Gastrocnemius medialis (tissue), 4 donors: ENCODE data around the gene KRTAP12-3.
"Not testable (repeated sequence)": the region's sequence is repeated elsewhere in the genome, so short reads cannot be mapped to it uniquely, and the experiment has no call there.

Experiments
- POLR2A ChIP-seq, 2 donors: fragments of 450-650 bp; IDR thresholded peaks; one replicate each; pipeline ENCODE4 v1.6.1; 2017; ENCODE audit warnings: antibody characterized with exemption in 2 of 2, mild to moderate bottlenecking in 2 of 2, moderate library complexity in 2 of 2
- TF ChIP-seq, protein P1 (sequence below), 5 experiments: fragments of 450-650 bp in 3 of 5; fragments of 200-600 bp in 2 of 5; sonication (generic) in 2 of 5; IDR thresholded peaks in 4 of 5; conservative IDR thresholded peaks in 1 of 5; 1 replicate in 4 of 5; 2 replicates in 1 of 5; pipeline ENCODE4 v1.5.1; 2016 to 2019; ENCODE audit warnings: antibody characterized with exemption in 5 of 5, mild to moderate bottlenecking in 3 of 5, moderate library complexity in 3 of 5

DNA sequence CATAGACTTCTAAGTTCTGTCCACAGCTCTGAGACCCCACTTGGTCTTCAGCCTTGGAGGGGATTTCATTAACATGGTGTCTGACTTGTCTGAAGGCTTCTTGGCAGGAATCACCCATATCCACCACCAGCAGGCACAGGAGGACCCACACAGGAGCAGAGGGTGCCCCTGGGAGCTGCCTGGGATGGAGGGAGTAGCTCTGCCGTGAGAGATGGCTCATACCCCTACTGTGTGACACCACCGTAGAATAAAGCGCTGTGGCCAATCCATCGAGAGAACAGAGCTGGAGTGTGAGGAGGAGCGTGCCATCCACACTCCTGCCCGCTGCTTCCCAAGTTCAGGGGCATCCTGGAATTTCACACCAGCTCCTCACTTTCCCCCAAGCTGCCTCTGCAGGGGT lies 27.3 kb downstream of the KRTAP12-3 start:
- TF ChIP-seq, protein P1, sequence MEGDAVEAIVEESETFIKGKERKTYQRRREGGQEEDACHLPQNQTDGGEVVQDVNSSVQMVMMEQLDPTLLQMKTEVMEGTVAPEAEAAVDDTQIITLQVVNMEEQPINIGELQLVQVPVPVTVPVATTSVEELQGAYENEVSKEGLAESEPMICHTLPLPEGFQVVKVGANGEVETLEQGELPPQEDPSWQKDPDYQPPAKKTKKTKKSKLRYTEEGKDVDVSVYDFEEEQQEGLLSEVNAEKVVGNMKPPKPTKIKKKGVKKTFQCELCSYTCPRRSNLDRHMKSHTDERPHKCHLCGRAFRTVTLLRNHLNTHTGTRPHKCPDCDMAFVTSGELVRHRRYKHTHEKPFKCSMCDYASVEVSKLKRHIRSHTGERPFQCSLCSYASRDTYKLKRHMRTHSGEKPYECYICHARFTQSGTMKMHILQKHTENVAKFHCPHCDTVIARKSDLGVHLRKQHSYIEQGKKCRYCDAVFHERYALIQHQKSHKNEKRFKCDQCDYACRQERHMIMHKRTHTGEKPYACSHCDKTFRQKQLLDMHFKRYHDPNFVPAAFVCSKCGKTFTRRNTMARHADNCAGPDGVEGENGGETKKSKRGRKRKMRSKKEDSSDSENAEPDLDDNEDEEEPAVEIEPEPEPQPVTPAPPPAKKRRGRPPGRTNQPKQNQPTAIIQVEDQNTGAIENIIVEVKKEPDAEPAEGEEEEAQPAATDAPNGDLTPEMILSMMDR (IDR thresholded peaks at IDR 0.05 in 4 of 5, conservative IDR thresholded peaks at IDR 0.05 in 1 of 5): not testable (repeated sequence)
- TF ChIP-seq POLR2A (IDR thresholded peaks at IDR 0.05): not testable (repeated sequence)
